Esophagus squamous epithelium (tissue), 4 donors: ENCODE measurements around the gene FMN2.
"Not testable (repeated sequence)": the region's sequence is repeated elsewhere in the genome, so short reads cannot be mapped to it uniquely, and the experiment has no call there.

Experiments
- CTCF ChIP-seq, 6 experiments: fragments of 450-650 bp in 4 of 6; fragments of 200-600 bp in 2 of 6; sonication (generic) in 2 of 6; IDR thresholded peaks; one replicate each; pipeline ENCODE4 v1.5.1; 2016 to 2019; ENCODE audit warnings: antibody characterized with exemption in 6 of 6, mild to moderate bottlenecking in 4 of 6, moderate library complexity in 4 of 6
- POLR2A ChIP-seq, 4 donors: fragments of 450-650 bp; IDR thresholded peaks; one replicate each; pipeline ENCODE4 v1.6.1; 2017; ENCODE audit warnings: antibody characterized with exemption in 4 of 4, mild to moderate bottlenecking in 4 of 4, moderate library complexity in 3 of 4

GRCh38 chr1:240275219-240275618 lies 183.5 kb downstream of the FMN2 start:
- not testable (repeated sequence) for TF ChIP-seq CTCF, POLR2A (IDR thresholded peaks at IDR 0.05)
